Mucosa of gallbladder (tissue), 1 donor: ENCODE results near the gene EYA3. TPM values are rescaled to one million over a fixed set of nuclear protein-coding genes. Genes with fewer than 3 reads are reported as not detected.

ENCODE experiments used
- DNase-seq: peaks from one replicate; pipeline ENCODE4 v3.0.0-alpha.2; 2020; ENCODE audit warnings: low spot score
- total RNA-seq: library from RNA; stranded (reverse); gene quantifications from one replicate; pipeline ENCODE4 v1.2.1, GENCODE V29; 2021
- donor health status: DM: no; HTN: no; CAD: no.

EYA3 gene, protein sequence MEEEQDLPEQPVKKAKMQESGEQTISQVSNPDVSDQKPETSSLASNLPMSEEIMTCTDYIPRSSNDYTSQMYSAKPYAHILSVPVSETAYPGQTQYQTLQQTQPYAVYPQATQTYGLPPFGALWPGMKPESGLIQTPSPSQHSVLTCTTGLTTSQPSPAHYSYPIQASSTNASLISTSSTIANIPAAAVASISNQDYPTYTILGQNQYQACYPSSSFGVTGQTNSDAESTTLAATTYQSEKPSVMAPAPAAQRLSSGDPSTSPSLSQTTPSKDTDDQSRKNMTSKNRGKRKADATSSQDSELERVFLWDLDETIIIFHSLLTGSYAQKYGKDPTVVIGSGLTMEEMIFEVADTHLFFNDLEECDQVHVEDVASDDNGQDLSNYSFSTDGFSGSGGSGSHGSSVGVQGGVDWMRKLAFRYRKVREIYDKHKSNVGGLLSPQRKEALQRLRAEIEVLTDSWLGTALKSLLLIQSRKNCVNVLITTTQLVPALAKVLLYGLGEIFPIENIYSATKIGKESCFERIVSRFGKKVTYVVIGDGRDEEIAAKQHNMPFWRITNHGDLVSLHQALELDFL
- 19.0 TPM for total RNA-seq

DNA sequence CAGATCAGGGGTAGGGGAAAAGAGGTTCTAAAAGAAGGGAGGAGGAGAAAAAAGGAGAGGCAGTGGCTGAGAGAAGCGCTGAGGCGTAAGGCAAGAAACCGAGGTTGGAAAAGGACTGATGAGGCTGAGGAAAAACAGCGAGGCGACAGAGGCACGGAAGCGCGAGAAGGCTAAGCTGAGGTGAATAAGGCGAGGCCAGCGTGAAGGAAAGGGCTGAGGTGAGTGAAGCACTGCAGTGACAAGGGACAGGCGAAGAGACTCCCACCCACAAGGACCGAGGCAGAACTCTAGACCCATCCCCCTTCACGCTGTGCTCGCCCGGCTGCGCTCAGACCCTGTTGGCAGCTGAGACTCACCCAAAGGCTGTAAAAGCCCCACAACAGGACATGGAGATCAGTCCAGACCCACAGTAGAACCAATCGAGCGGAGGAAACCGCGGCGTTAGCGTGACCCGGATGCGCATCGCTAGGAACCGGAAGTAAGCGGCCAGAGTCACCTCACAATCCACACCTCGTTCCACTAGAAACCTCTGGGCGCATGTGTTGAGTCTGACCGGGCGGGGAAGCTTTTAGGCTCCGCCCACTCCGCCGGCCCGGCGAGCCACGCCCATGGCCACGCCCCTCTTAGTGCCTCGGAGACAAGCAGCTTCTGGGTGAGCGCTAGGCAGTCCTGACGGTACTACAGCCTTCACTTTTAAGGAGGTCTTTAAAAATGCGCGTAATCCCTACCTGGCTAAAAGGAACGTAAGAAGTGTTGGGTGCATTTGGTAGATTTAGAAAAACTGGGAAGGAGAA is at the start of gene EYA3:
EYA3 (minus strand) TSS at position 443 of the 794 bp plus-strand sequence. CDS start 30,584 bp downstream, outside the sequence.
- peak; percentile 99 for DNase-seq

GRCh38 chr1:28136922-28137613 is 48.7 kb upstream of the EYA3 start:
- DNase-seq, result no peak

- DNase-seq, result no peak
Measured at GRCh38 chr1:28136169-28136921, 47.9 kb upstream of the EYA3 start.

DNA sequence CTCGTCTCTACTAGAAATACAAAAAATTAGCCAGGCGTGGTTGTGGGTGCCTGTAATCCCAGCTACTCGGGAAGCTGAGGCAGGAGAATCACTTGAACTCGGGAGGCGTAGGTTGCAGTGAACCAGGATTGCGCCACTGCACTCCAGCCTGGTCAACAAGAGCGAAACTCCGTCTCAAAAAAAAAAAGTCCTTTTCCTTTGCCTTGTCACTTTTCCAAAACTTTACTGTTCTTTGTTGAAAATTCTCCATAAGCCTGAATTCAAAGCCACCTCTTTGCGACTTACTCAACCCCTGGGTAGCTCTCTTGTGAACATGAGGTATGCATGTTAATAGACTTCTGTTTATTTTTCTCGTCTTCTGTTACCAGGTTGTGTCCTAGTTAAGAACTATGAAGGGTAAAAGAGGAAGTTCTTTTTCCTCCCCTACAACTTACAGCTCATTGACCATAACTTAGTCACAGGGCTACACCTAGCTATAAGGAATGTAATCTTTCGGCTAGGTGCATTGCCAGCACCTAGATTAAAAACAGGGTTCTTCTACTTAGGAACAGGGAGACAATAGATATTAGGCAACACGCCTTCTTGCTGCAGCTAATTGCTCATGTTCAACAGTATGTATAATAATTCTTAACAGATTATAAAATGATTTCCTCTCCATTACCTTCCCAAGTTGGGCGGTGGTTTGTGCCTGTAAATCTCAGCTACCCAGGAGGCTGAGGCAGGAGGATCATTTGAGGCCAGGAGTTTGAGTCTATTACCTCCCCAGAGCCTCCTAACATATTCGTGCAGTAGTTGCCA is 47.2 kb upstream of the EYA3 start:
- DNase-seq, result no peak

DNA sequence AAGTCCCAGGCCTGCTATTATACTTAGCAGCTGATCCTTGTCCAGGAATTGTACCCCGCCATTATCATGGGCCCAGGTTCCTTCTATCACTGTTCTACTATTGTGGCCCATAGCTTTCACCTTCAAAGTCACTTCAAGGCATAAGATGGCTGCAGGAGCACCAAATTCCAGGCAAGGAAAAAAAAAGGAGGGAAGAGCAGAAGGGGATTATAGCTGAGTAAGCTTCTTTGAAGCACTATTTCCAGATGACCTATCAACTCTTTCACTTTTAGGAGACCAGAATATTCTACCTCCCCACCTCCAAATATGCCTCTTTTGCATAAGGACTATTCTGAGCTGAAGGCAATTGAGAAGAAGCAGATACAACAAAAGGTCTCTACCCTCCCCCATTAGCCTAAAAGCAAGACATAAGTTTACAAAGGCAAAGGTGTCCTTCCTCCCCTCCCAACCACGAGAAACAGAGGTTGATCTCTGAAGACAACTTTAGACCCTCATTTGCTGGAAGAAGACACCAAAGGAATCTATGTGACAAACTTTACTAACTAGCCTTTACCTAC is 46.3 kb upstream of the EYA3 start:
- no peak for DNase-seq

GRCh38 chr1:28132171-28133167 is 44.1 kb upstream of the EYA3 start:
- DNase-seq, result no peak

DNA sequence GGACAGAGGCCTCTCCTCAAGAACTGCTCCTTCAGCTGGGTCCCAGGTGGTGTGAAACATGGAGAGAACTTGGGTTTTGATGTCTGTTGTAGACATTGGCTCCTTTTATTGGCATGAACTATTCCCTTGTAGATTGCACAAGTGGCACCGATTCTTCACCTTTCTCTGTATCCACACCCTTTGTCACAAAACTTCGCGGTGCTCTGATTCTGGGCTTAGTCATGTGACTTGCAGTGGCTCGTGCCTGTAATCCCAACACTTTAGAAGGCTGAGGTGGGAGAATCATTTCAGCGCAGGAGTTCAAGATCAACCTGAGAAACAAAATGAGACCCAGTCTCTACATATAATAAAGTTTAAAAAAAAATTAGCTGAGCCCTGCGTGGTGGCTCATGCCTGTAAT is 42.5 kb upstream of the EYA3 start:
- DNase-seq, result no peak

DNA sequence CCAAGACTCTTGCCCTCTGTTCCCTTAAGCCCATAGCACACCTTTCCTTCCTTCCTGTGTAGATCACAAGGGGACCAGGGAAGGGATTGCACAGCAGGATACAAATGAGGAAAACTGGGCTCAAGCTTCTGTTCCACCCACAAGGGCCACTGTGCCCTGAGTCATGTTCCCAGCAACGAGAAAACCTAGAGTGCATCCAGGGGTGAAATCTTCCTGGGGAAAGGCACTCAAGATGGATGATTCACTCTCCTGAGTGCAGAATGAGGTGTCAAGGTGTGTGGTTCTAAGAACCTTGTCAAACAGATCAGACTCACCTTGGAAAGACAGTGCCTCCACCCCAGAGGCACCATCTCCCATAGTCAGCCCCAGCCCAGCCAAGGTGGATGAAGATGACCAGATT is 40.7 kb upstream of the EYA3 start:
- DNase-seq, result no peak

DNA sequence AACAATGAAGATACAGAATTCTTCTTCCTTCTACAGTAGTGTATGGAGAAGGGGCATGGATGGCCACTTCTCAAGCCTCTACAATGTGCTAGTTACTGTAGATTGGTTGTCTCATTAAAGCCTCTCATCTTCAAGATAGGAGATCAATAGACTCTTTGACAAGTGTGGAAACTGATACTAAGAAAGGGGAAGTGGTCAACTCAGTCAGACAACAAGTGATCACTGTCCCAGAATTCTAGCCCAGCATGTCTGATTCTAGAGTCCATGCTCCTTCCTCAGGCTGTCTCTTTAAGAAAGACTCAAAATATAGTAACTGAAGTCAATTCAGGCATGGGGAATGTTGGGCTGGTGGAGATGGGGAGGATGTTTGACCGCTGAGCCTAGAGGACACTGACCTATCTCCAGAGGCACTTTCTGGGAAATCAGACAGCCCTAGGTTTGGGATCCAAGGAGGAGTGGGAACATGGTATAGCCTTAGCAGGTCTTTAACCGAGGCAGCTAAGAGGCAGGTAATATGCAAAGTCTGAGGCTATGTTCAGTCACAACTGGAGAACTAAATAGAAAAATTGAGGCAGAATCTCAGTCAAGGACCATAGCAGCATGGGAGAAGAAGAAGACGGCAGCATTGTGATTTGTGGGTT is 39.3 kb upstream of the EYA3 start:
- DNase-seq, result no peak

DNA sequence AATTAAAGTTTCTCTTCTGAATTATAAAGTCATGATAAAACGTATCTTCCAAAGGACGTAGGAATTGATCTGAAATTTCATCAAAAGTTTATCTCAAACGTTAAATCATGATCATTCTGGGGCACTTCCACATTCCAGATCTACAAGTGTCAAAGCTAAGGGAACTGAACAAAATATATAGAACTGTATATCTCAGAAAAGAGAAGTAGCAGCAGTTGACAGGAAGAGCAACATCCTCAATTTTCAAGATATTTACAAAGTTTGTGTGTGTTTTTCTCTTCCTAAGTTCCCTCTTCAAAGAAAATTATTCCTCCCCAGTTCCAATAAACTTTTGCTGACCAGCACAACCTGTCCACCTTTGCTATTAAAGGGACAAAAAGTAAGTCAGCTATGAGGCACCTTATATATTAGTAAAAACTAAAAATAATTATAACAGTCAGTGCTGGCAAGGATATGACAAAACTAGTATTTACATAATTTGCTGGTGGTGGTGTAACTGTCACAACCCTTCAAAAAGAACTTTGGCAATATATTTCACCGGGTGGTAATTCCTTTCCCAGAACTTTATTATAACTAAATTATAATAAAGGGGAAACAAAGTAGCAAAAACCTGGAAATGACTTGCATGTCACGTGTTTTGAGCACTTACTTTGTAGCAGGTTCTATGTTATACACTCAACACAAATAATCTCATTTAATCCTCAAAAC is 38.5 kb upstream of the EYA3 start:
- DNase-seq, result no peak

GRCh38 chr1:28126212-28126611 is 37.8 kb upstream of the EYA3 start:
- DNase-seq, result no peak

GRCh38 chr1:28123461-28123961 is 35.1 kb upstream of the EYA3 start:
- DNase-seq, result no peak

- no peak for DNase-seq
Measured at GRCh38 chr1:28122183-28122582, 33.8 kb upstream of the EYA3 start.

- no peak for DNase-seq
Measured at GRCh38 chr1:28119556-28119955, 31.1 kb upstream of the EYA3 start.

DNA sequence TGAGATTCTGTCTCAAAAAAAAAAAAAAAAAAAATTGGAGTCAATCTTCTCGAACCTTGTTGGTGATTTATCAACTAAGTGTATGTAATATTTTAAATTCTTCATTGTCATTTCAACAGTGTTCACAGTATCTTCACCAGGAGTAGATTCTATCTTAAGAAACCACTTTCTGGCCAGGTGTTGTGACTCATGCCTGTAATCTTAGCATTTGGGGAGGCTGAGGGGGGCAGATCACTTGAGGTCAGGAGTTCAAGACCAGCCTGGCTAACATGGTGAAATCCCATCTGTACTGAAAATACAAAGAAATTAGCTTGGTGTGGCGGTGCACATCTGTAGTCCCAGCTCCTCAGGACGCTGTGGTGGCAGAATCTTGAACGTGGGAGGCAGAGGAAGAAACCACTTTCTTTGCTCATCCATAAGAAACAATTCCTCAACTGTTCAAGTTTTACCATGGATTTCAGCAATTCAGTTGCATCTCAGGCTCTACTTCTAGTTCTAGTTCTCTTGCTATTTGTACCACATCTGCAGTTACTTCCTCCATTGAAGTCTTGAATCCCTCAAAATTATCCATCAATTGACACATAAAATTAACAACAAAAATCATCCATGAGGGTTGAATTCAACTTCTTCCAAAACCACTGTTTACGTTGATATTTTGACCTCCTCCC is 30.4 kb upstream of the EYA3 start:
- DNase-seq, result no peak

DNA sequence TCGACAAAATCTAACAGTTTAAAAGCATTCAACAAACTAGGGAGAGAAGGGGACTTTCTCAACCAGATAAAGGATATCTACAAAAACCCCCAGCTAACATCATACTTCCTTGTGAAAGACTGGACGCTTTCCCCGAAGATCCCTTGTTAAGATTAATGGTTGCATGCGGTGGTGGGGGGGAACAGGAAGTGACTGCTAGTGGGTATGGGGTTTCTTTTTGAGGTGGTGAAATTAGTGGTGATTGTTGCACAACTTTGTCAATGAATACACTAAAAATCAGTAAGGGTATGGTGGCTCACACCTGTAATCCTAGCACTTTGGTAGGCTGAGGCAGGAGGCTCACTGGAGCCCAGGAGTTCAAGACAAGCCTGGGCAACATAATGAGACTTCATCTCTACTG is 26.9 kb upstream of the EYA3 start:
- peak; percentile 25 for DNase-seq

GRCh38 chr1:28114844-28115243 is 26.4 kb upstream of the EYA3 start:
- DNase-seq, result no peak
